SK-N-MC (cell line): ENCODE data around the gene ARMH4.
"Not testable (repeated sequence)": the region's sequence is repeated elsewhere in the genome, so short reads cannot be mapped to it uniquely, and the experiment has no call there.

ENCODE experiments used
- DNase-seq: peaks from one replicate; pipeline ENCODE4 v3.0.0-alpha.2; 2011; ENCODE audit warnings: low read depth, low spot score
- H3K27ac ChIP-seq: fragments of 200-600 bp; sonication (generic); 2 replicates; pipeline ENCODE4 v1.5.1; 2016; ENCODE audit warnings: mixed run types
- H3K36me3 ChIP-seq: fragments of 200-600 bp; sonication (generic); 2 replicates; pipeline ENCODE4 v1.6.1; 2017; ENCODE audit warnings: antibody characterized with exemption, low read length, mixed read lengths; ENCODE audit not compliant: insufficient read depth
- H3K4me3 ChIP-seq: fragments of 200-600 bp; sonication (generic); 2 replicates; pipeline ENCODE4 v1.5.1; 2016
- H3K9ac ChIP-seq: fragments of 200-600 bp; sonication (generic); 2 replicates; pipeline ENCODE4 v1.8.0; 2017; ENCODE audit warnings: mixed run types, mixed read lengths; ENCODE audit not compliant: insufficient read length
- H3K9me3 ChIP-seq: fragments of 200-600 bp; sonication (generic); 2 replicates; pipeline ENCODE4 v1.6.1; 2017; ENCODE audit warnings: low read depth, mild to moderate bottlenecking, antibody characterized with exemption, low read length, moderate library complexity, mixed read lengths
- EZH2 ChIP-seq: fragments of 200-600 bp; sonication (generic); IDR thresholded peaks from one replicate; pipeline ENCODE4 v1.6.1; 2017; ENCODE audit warnings: antibody characterized with exemption
- FOXP2 ChIP-seq: optimal IDR thresholded peaks from 2 replicates; pipeline ENCODE3; 2011; ENCODE audit warnings: mild to moderate bottlenecking, moderate library complexity; ENCODE audit not compliant: insufficient read depth; ENCODE audit errors: extremely low read length, control extremely low read depth
- POLR2AphosphoS5 ChIP-seq: IDR thresholded peaks from 2 replicates; pipeline ENCODE4 v1.6.1; 2012; ENCODE audit warnings: mild to moderate bottlenecking, low read depth, low read length, borderline replicate concordance

The ARMH4 gene

GRCh38 chr14:58138031-58138713 is 13.8 kb downstream of the ARMH4 start:
- no peak for TF ChIP-seq FOXP2
- no peak for TF ChIP-seq POLR2AphosphoS5
- no peak for TF ChIP-seq EZH2
- Histone ChIP-seq H3K27ac (no peak overlapping the region), H3K4me3 (no peak overlapping the region), H3K9ac (no peak overlapping the region), H3K9me3 (no peaks in the 10 kb centered on the region), H3K36me3 (no peaks in the 10 kb centered on the region)
- no peak for DNase-seq

- no peaks in the 10 kb centered on the region for H3K9me3 ChIP-seq
- H3K36me3 ChIP-seq: no peaks in the 10 kb centered on the region
- no peak overlapping the region for H3K4me3 ChIP-seq
- H3K27ac ChIP-seq: no peak overlapping the region
- no peak overlapping the region for H3K9ac ChIP-seq
- no peak for TF ChIP-seq FOXP2
- TF ChIP-seq POLR2AphosphoS5: no peak
- TF ChIP-seq EZH2: no peak
- no peak for DNase-seq
These were observed 18.3 kb downstream of the ARMH4 start for GRCh38 chr14:58133739-58134138.

GRCh38 chr14:58131386-58131785 is 20.6 kb downstream of the ARMH4 start:
- Histone ChIP-seq H3K9me3 (no peaks in the 10 kb centered on the region), H3K4me3 (no peak overlapping the region), H3K27ac (no peak overlapping the region), H3K9ac (no peak overlapping the region), H3K36me3 (no peaks in the 10 kb centered on the region)
- TF ChIP-seq POLR2AphosphoS5 (no peak), EZH2 (no peak), FOXP2 (no peak)
- no peak for DNase-seq

- Histone ChIP-seq H3K36me3 (no peaks in the 10 kb centered on the region), H3K9me3 (no peaks in the 10 kb centered on the region), H3K9ac (no peak overlapping the region), H3K27ac (no peak overlapping the region), H3K4me3 (no peak overlapping the region)
- TF ChIP-seq EZH2 (no peak), FOXP2 (no peak), POLR2AphosphoS5 (no peak)
- no peak for DNase-seq
These were observed 21.8 kb downstream of the ARMH4 start for GRCh38 chr14:58130116-58130782.

GRCh38 chr14:58129208-58129607 is 22.8 kb downstream of the ARMH4 start:
- no peak overlapping the region for H3K9ac ChIP-seq
- TF ChIP-seq FOXP2 (no peak), EZH2 (no peak), POLR2AphosphoS5 (no peak)
- no peaks in the 10 kb centered on the region for H3K36me3 ChIP-seq
- no peak overlapping the region for H3K4me3 ChIP-seq
- DNase-seq: no peak
- no peak overlapping the region for H3K27ac ChIP-seq
- no peaks in the 10 kb centered on the region for H3K9me3 ChIP-seq

GRCh38 chr14:58128416-58128815 is 23.6 kb downstream of the ARMH4 start:
- H3K9me3 ChIP-seq: no peaks in the 10 kb centered on the region
- no peak for DNase-seq

GRCh38 chr14:58122546-58122945 is 29.5 kb downstream of the ARMH4 start:
- not testable (repeated sequence) for H3K36me3 ChIP-seq, DNase-seq, H3K9ac ChIP-seq, H3K4me3 ChIP-seq, H3K27ac ChIP-seq, H3K9me3 ChIP-seq

More at GRCh38 chr14:58128416-58128815, 23.6 kb downstream of the ARMH4 start:
- Histone ChIP-seq H3K36me3 (no peaks in the 10 kb centered on the region), H3K27ac (no peak overlapping the region), H3K4me3 (no peak overlapping the region), H3K9ac (no peak overlapping the region)
- TF ChIP-seq FOXP2 (no peak), POLR2AphosphoS5 (no peak), EZH2 (no peak)

GRCh38 chr14:58121530-58122186 is 30.4 kb downstream of the ARMH4 start:
- Histone ChIP-seq H3K27ac (no peak overlapping the region), H3K9me3 (no peaks in the 10 kb centered on the region), H3K4me3 (no peak overlapping the region), H3K9ac (no peak overlapping the region), H3K36me3 (no peaks in the 10 kb centered on the region)
- no peak for DNase-seq
- no peak for TF ChIP-seq FOXP2
- no peak for TF ChIP-seq EZH2
- TF ChIP-seq POLR2AphosphoS5: no peak
